ENCODE measurements around the gene RNF34. TPM values are rescaled to one million over a fixed set of nuclear protein-coding genes. Genes with fewer than 3 reads are reported as not detected.
"Not testable (repeated sequence)": the region's sequence is repeated elsewhere in the genome, so short reads cannot be mapped to it uniquely, and the experiment has no call there.

RNF34 gene
- total RNA-seq, 1 experiment from 2014 or later = 66.2 TPM

DNA sequence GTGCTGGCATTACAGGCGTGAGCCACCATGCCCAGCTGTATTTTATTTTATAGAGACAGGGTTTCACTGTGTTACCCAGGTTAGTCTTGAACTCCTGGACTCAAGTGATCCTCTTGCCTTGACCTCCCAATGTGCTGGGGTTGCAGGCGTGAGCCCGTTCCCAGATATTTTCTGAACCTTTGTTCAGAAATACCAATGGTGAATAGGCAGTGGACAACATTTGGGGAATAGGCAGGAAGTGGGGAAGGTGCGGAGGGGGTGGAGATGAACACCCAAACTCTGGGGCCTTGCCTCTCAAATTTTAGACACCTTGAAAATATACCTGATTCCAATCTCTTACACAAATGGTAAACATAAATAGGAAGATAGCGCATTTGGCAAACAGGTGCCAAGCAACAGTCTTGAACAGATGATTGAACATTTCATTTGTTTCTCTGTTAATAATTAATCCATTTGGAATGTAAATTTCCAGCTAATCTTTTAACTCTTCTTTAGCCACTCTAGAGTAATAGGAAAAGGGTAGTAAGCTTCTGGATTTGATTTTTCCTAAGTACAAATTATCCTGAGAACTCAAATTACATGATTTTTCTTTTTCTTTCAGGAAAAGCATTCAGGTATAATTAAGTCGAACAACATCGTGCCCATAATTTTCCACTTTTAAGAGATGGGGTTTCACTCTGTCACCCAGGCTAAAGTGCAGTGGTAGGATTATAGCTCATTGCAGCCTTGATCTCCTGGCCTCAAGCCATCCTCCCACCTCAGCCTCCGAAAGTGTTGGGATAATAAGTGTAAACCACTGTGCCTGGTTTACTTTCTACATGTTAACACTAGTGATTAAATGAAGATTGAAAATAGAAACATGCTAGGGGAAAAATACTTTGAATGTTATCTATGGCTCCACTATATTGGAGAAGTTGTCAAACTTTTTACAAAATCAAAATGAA, 22.9 kb upstream of the RNF34 start:
- no peak for DNase-seq

DNA sequence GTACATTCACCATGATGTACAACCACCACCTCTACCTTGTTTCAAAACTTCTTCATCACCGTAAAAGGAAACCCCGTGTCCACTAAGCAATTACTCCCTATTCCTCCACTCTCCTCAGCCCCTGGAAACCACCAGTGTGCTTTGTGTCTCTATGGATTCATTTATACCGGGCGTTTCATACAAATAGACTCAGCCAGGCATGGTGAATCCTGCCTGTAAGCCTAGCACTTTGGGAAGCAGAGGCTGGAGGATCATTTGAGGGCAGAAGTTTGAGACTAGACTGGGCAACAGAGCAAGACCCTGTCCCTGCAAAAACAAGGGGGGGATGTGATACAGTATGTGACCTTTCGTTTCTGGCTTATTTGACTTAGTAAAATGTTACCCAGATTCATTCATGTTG, 21.2 kb upstream of the RNF34 start:
- H3K4me3 ChIP-seq = no peak overlapping the region
- H3K4me1 ChIP-seq = no peaks in the 10 kb centered on the region
- H3K27me3 ChIP-seq = no peaks in the 10 kb centered on the region
- H3K9me3 ChIP-seq (replicated peaks) = no peaks in the 10 kb centered on the region
- DNase-seq = no peak
- H3K27ac ChIP-seq = no peak overlapping the region
- H3K36me3 ChIP-seq = no peaks in the 10 kb centered on the region

More for the DNA sequence above, 22.9 kb upstream of the RNF34 start:
- no peaks in the 10 kb centered on the region for H3K27me3 ChIP-seq
- no peak overlapping the region for H3K27ac ChIP-seq
- no peaks in the 10 kb centered on the region for H3K4me1 ChIP-seq
- no peaks in the 10 kb centered on the region for H3K9me3 ChIP-seq (replicated peaks)
- H3K36me3 ChIP-seq = no peaks in the 10 kb centered on the region
- H3K4me3 ChIP-seq = no peak overlapping the region

DNA sequence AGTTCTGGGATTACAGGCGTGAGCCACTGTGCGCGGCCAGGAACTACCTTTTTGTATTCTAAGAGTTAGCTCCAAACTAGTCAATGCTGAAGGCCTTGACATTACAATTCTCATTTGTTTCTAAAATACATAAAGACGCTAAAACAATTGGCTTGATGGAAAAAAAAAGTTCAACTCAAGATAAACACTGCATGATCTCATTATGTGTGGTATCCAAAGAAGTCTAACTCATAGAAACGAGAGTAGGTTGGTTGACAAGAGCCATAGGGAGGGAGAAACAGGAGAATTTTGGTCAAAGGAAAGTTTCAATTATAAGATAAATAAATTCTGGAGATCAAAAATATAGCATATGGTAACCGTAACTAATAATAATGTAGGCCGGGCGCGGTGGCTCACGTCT, 20.0 kb upstream of the RNF34 start:
- Histone ChIP-seq H3K27ac (no peak overlapping the region), H3K27me3 (no peaks in the 10 kb centered on the region), H3K4me1 (no peaks in the 10 kb centered on the region), H3K9me3 (replicated peaks) (no peaks in the 10 kb centered on the region), H3K36me3 (no peaks in the 10 kb centered on the region), H3K4me3 (no peak overlapping the region)
- no peak for DNase-seq

GRCh38 chr12:121383601-121384021, 16.3 kb upstream of the RNF34 start:
- DNase-seq = no peak
- Histone ChIP-seq H3K9me3 (replicated peaks) (no peaks in the 10 kb centered on the region), H3K27me3 (no peaks in the 10 kb centered on the region), H3K4me1 (no peaks in the 10 kb centered on the region), H3K36me3 (no peaks in the 10 kb centered on the region), H3K27ac (no peak overlapping the region), H3K4me3 (no peak overlapping the region)

DNA sequence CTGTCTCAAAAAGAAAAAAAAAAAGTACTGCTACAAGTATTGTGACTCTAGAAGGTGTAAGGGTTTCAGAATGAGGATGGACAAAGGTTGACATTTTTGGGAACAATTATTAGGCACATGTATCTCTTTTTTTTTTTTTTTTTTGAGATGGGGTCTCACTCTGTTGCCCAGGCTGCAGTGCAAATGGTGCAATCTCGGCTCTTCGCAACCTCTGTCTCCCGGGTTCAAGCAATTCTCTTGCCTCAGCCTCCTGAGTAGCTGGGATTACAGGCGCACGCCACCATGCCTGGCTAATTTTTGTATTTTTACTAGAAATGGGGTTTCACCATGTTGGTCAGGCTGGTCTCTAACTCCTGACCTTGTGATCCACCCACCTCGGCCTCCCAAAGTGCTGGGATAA, 15.0 kb upstream of the RNF34 start:
- H3K4me3 ChIP-seq; H3K9me3 ChIP-seq (replicated peaks); H3K36me3 ChIP-seq; H3K4me1 ChIP-seq; H3K27me3 ChIP-seq; DNase-seq; H3K27ac ChIP-seq: not testable (repeated sequence)

DNA sequence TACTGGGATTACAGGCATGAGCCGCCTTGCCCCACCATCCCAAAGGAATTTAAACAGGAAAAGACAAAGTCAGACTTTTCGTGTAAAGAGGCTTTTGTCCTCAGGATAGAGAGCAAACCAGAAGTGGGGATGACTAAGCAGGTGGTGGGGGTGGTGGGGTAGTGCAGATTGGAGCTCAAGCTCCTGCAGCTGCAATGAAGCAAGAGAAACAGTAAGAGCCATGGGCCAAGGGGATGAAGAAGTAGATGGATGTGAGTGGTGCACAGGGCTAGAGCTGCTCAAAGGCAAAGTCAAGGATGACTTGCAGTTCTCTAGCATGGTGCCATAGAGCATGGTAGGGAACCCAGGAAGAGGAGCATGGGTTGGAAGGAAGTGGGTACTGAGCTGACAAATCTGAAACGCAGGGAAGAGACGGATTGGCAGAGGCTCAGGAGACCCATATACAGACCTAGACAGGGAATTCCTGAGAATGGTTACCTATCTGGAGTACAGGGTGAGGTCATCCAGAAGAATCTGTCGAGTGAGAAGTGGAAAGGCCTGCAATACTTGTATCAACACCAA, 11.4 kb upstream of the RNF34 start:
- Histone ChIP-seq H3K27me3 (no peaks in the 10 kb centered on the region), H3K4me3 (no peak overlapping the region), H3K36me3 (no peaks in the 10 kb centered on the region), H3K9me3 (replicated peaks) (no peaks in the 10 kb centered on the region), H3K4me1 (no peaks in the 10 kb centered on the region), H3K27ac (no peak overlapping the region)
- DNase-seq = no peak

- H3K27me3 ChIP-seq = no peaks in the 10 kb centered on the region
- no peaks in the 10 kb centered on the region for H3K4me1 ChIP-seq
- no peaks in the 10 kb centered on the region for H3K36me3 ChIP-seq
- no peak for DNase-seq
- no peak overlapping the region for H3K4me3 ChIP-seq
- H3K9me3 ChIP-seq (replicated peaks) = no peaks in the 10 kb centered on the region
- H3K27ac ChIP-seq = no peak overlapping the region
Measured at GRCh38 chr12:121390856-121391255, 9.1 kb upstream of the RNF34 start.

DNA sequence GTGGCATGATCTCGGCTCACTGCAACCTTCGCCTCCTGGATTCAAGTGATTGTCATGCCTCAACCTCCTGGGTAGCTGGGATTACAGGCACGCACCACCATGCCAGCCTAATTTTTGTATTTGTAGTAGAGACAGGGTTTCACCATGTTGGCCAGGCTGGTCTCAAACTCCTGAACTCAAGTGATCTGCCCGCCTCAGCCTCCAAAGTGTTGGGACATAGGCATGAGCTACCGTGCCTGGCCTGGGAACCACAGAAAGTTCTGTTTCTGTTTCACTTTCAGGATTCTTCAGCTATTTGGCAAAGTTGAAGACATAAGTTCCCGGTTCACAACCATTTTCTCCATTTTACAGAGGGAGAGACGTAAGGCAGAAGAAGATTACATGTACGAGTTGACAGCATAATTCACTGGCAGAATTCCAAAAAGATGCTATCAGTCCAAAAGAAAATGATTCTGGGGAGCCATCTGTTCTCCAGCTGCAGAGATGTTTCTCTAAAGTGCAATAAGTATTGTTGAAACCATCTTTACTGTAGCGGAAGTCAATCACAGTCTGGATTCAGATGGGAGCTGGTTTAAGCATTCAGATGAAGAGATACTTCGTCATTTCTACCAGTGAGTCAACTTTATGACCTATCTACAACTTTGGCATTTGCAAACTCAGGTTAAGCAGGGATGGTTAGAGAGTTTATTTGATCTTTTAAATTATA, 8.1 kb upstream of the RNF34 start:
- Histone ChIP-seq H3K36me3 (no peaks in the 10 kb centered on the region), H3K27me3 (no peaks in the 10 kb centered on the region), H3K4me3 (no peak overlapping the region), H3K4me1 (no peaks in the 10 kb centered on the region), H3K27ac (no peak overlapping the region), H3K9me3 (replicated peaks) (no peaks in the 10 kb centered on the region)
- peak in 1 of 2 experiments; percentile 25 for DNase-seq

DNA sequence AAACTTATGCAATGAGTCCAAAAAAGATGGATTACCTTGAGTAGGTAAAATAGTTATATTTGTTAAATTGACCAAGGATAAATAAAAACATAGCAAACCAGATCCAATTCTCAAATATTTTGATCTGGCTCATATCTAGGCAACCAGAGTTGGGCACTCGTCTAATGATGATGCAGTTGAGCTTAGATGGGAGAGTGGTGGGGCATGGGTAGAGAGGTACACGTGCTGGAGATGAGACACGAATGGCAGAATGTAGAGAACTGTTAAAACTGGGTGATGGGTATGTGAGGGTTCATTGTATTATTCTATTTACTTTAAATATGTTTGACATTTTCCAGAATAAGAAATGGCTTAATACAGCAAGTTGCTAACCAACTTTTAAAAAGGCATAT, 7.6 kb upstream of the RNF34 start:
- H3K9me3 ChIP-seq (replicated peaks) = no peaks in the 10 kb centered on the region
- no peaks in the 10 kb centered on the region for H3K4me1 ChIP-seq
- DNase-seq = no peak
- no peaks in the 10 kb centered on the region for H3K36me3 ChIP-seq
- H3K27me3 ChIP-seq = no peaks in the 10 kb centered on the region
- H3K27ac ChIP-seq = no peak overlapping the region
- H3K4me3 ChIP-seq = no peak overlapping the region

DNA sequence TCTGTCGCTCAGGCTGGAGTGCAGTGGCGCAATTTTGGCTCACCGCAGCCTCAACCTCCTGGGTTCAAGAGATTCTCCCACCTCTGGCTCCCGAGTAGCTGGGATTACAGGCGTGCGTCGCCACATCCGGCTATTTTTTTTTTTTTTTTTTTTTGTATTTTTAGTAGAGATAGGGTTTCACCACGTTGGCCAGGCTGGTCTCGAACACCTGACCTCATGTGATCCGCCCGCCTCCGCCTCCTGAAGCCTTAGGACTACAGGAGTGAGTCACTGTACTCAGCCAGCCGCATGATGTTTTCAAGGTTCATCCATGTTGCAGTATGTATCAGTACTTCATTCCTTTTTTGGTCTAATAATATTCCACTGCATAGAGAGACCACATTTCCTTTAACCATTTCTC, 2.4 kb upstream of the RNF34 start:
- Histone ChIP-seq H3K4me3 (no peak overlapping the region), H3K27me3 (no peaks in the 10 kb centered on the region), H3K4me1 (peaks cover 6% of the 10 kb centered on the region), H3K9me3 (replicated peaks) (no peaks in the 10 kb centered on the region), H3K27ac (no peak overlapping the region), H3K36me3 (no peaks in the 10 kb centered on the region)
- DNase-seq = no peak

DNA sequence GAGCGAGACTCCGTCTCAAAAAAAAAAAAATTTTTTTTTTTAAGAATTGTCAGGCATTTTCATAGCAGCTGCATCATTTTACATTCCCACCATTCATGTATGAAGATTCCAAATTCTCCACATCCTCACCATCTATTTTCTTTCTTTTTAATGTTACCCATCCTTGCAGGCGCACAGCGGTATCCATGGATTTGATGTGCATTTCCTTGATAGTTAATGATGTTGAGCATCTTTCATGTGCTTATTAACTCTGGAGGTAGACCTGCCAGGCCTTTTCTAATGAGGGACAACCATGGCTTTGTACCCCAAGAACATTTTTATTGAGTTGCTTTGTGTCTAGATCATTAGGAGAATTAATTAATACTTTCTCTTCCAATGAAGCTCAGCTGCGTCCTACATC, 1.6 kb upstream of the RNF34 start:
- H3K4me1 ChIP-seq = peaks cover 6% of the 10 kb centered on the region
- no peak for DNase-seq
- 0 out of 2 replicates have a peak overlapping the region, but pooled peaks have one; percentile 85 for H3K4me3 ChIP-seq
- no peaks in the 10 kb centered on the region for H3K27me3 ChIP-seq
- no peak overlapping the region for H3K27ac ChIP-seq
- peaks cover 2% of the 10 kb centered on the region; the same call in 1 of the 2 replicates for H3K36me3 ChIP-seq
- no peaks in the 10 kb centered on the region for H3K9me3 ChIP-seq (replicated peaks)

DNA sequence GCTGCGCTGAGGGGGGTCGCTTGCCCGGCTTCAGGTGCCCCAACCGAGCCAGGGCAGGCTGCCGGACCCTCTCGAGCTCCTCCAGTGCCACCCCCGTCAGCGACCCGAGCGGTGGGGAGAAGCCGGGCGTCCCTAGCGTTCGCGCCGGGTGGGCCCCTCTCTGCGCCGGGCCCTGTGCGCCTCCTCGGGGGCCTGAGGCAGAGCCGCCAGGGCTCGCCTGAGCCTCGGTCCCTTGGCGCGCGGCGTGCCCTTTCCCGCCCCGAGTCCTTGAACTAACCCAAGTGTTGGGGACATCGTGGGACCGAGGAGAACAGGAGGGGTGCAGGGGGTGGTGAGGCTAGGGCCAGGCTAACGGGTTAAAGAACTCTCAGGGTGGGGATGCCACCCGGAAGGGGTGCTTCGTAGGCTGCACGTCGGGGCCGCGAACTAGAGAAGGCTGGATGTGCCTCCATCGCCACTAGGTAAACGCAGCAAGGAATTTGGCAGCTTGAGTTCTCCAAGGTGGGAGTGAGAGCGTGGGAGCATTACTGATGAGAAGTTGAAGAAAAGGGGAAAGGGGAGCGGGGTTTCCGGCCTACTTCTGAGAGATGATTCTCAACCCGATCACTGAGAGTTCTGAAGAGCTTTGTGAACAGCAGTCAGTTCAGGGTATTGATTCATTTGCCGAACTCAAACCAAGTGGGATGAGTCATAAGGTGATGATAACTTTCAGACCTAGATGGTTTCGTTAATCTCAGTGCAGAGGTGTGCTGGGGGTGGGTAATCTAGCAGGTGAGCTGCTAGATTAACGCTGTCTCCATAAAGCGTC, 618 bp downstream of the RNF34 start:
- DNase-seq = peak; percentile 26 to 50
- peak overlapping the region; percentile 85 for H3K4me3 ChIP-seq
- no peaks in the 10 kb centered on the region for H3K9me3 ChIP-seq (replicated peaks)
- H3K4me1 ChIP-seq = peaks cover 10% of the 10 kb centered on the region
- peaks cover 15% of the 10 kb centered on the region; the same call in 1 of the 2 replicates for H3K36me3 ChIP-seq
- H3K27me3 ChIP-seq = no peaks in the 10 kb centered on the region
- peak overlapping the region; percentile 82 for H3K27ac ChIP-seq

GRCh38 chr12:121403721-121404120, 3.8 kb downstream of the RNF34 start:
- no peak overlapping the region for H3K27ac ChIP-seq
- no peaks in the 10 kb centered on the region for H3K27me3 ChIP-seq
- no peak overlapping the region for H3K4me3 ChIP-seq
- peaks cover 10% of the 10 kb centered on the region for H3K4me1 ChIP-seq
- peaks cover 35% of the 10 kb centered on the region for H3K36me3 ChIP-seq
- DNase-seq = no peak
- H3K9me3 ChIP-seq (replicated peaks) = no peaks in the 10 kb centered on the region

- H3K36me3 ChIP-seq = peaks cover 35% of the 10 kb centered on the region
- H3K4me1 ChIP-seq = peaks cover 10% of the 10 kb centered on the region
- peak; percentile 58 to 84 for DNase-seq
- no peaks in the 10 kb centered on the region for H3K27me3 ChIP-seq
- no peak overlapping the region for H3K4me3 ChIP-seq
- no peaks in the 10 kb centered on the region for H3K9me3 ChIP-seq (replicated peaks)
- no peak overlapping the region for H3K27ac ChIP-seq
Measured at GRCh38 chr12:121404734-121405133, 4.8 kb downstream of the RNF34 start.
